GM12872 (cell line): ENCODE measurements around the gene PC.

Experiments used
- TF ChIP-seq, protein P1 (sequence below): IDR thresholded peaks from 3 replicates; pipeline ENCODE4 v1.5.1; 2011; ENCODE audit warnings: low read depth, mild to moderate bottlenecking, low read length, moderate library complexity; ENCODE audit not compliant: insufficient read depth

PC gene

DNA sequence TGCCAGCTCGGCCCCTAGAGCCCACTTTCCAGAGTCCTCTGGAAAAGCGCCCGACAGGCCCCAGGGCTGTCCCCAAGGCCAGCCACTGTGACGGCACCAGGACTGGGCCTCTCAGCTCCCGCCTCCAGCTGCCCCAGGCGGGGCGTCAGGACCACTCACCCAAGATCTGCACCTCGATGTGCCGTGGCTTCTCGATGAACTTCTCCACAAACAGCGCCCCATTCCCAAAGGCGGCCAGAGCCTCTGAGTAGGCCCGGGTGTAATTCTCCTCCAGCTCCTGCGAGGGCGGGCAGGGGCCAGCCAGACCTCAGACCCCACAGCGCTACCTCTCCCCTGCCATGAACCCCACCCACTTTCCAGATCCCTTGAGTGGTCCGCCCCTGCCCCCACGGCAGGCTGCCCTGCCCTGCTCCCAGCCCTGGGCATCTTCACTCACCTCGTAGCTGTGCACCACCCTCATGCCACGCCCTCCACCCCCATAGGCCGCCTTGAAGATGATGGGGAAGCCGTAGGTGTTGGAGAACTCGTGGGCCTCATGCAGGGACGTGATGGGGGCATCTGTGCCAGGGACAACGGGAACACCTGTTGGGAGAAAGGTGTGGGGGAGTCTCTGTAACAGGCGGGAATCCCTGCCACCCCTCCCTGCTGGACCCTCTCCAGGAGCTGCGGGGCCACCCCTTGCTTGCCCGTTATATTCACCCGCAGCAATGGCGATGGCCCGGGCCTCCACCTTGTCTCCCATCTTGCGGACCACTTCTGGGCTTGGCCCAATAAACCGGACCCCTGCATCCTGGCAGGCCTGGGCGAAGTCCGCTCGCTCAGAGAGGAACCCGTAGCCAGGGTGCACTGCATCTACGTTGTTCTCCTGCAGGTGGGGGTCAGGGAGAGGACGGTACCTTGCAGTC, 87.3 kb downstream of the PC start:
- TF ChIP-seq, protein P1, sequence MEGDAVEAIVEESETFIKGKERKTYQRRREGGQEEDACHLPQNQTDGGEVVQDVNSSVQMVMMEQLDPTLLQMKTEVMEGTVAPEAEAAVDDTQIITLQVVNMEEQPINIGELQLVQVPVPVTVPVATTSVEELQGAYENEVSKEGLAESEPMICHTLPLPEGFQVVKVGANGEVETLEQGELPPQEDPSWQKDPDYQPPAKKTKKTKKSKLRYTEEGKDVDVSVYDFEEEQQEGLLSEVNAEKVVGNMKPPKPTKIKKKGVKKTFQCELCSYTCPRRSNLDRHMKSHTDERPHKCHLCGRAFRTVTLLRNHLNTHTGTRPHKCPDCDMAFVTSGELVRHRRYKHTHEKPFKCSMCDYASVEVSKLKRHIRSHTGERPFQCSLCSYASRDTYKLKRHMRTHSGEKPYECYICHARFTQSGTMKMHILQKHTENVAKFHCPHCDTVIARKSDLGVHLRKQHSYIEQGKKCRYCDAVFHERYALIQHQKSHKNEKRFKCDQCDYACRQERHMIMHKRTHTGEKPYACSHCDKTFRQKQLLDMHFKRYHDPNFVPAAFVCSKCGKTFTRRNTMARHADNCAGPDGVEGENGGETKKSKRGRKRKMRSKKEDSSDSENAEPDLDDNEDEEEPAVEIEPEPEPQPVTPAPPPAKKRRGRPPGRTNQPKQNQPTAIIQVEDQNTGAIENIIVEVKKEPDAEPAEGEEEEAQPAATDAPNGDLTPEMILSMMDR: no peak

DNA sequence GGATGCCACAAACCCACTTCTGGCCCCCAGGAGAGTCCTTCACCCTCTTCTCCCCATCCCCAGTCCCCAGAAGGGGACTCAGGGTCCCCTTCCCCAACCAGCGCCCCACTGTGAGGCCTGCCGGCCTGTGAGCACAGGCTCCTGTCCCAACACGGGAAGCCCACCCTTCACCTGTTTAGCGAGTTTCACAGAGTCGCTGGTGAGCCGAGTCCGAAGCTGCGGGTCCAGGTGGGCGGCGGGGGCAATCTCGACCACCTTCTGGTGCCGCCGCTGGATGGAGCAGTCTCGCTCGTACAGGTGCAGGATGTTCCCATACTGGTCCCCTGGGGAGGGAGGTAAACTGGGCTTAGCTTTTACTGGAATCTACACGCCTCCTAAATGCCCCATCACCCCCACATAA, 88.1 kb downstream of the PC start:
- TF ChIP-seq, protein P1: no peak

DNA sequence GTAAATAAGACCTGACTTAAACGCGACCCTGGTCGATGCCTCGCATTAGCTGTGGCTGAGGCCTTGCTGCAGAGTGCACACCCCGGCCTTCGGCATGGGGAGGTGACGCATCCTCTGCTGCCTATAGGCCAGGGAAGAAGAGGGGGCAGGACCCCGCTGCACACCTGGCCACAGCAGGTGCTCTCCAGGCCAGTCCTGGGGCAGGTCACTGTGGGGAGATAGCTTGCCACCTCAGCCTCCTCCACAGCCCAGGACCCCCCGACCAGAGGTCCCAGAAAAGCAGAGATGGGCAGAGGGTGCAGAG, 88.7 kb downstream of the PC start:
- TF ChIP-seq, protein P1: no peak

DNA sequence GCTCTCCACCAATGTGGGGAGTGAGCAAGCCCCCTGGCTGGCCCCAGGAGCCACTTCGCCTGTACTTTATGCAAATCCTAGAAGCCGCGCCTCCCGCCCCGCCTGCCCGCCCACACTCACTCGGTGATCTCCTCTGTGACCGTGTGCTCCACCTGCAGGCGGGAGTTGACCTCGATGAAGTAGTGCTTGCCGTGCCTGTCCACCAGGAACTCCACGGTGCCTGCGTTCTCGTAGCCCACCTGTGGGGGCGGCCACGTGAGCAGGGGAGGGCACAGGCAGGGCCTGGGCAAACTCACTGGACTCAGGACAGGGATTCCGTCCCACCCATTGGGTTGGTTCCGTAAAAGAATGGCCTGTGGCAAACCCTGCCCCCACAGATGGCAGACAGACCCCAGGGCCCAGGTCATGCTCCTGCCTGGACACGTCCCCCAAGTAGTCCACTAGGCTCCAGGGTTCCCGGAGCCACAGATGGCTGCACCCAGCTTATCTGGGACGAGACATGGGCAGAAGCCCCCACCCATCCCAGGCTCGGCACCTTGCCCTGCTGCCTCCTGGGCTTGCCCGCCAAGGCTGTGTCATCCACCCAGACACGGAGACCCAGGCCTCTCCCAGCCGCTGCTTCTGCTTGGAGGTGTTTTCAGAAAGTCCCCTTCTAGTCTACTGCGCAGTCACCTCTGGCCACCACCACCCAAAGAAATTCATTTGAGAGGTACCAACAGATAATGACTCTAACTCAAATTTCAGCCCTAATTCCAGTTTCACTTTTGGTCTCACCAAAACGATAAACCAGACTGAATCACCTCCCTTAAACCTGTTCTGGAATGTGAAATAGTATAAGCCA, 89.2 kb downstream of the PC start:
- TF ChIP-seq, protein P1: peak; percentile 78

DNA sequence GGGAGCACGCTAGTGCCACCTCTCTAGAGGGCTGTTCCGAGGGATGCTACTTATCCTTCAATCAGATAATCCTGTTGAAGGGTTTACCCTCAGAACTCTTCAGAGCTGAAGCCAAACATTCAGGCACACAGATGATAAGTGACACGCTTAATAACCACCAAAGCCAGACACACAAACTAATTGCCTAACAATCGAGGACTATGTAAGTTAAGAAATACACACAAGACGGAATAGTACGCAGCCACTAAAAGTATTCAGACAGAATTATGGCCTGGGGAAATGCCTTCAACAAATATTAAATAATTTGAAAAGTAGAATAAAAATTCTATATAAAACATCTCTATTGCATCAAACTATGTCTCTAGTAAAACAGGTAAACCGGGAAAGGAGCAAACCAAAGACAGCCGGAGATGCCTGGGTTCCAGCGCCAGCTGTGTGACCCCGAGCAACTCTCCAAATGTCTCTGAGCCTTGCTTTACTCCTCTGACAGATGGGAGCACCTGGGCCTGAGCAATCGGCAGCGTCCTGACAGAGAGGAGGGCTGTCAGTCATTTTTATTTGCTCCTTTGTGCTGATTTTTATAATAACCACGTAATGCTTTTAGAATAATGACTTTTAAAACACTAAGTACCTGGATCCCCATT, 90.0 kb downstream of the PC start:
- TF ChIP-seq, protein P1: no peak

DNA sequence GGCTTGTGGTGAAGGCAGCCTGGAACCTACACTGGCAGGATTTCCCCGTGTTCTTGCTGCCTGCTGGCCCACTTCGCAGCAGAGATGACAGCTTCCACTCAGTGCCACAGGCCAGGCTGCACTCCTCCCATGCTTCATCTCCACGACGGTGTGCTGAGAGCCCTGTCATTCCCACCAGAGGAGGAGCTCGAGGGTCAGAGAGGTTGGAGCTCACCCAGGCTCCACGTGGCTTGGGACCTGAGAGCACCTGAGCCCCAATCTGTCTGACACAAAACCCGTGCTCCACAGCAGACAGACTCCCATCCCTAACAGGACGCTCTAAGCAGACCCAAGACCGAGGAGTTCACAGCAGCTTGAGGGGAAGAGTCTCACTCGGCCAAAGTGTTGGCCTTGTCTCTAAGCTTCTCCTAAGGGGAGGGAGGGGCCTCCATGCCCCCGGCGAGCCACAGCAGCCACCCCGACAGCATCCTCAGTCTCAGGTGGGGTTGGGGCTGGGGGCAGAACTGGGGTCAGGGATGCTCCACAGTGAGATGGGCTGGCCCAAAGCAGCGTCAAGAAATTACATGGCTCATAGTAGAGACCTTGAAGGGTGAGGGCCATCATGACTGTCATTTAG, 90.7 kb downstream of the PC start:
- TF ChIP-seq, protein P1: 0 out of 3 replicates have a peak, but pooled peaks have one; percentile 14
